ENCODE results near the gene LARGE2. TPM values are rescaled to one million over a fixed set of nuclear protein-coding genes. Genes with fewer than 3 reads are reported as not detected.

The LARGE2 gene
- polyA plus RNA-seq, 1 donor from 2014 or later = not detected

DNA sequence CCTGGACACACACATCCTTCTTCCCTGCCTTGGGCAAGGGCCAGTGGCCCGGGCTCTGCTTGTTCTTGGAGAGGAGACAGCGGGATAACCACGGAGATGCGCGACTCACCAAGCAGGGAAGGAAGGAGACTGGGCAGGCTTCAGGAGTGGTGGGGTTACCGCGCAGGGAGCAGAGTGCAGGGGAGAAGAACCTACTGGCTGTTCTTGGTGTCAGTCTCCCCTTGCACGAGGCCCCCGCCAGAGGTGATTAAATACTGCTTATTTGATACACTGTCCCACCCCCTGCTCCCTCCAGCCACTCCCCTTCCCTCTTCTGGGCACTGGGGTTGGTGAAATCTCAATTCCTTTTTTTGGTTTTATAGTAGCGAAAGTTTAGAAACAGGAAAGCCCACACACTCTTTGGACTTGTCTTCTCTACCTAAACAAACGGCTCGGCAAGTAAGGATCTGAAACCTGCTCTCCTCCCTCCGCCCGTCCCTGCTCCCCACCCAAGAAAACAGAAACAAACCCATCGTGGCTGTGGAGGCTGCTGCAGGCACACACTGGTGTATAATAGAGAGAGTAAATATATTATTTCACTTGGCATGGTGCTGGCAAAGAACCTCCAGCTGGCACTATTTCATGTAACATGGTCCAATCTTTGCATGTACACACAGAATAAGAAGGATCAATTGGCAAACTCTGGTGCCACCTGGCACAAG, 10.8 kb downstream of the LARGE2 start:
- no peak overlapping the region for H3K9ac ChIP-seq (ENCODE audit: low read length)
- no peak overlapping the region for H3K27ac ChIP-seq (ENCODE audit: low read length)
- no peaks in the 10 kb centered on the region for H3K9me3 ChIP-seq (ENCODE audit: low read length)
- no peak overlapping the region for H2AFZ ChIP-seq (ENCODE audit: low read depth, low read length)
- H3K9me2 ChIP-seq (ENCODE audit: insufficient read depth, low read length) = no peaks in the 10 kb centered on the region
- no peaks in the 10 kb centered on the region for H3F3A ChIP-seq (ENCODE audit: insufficient read depth, low read length, poor library complexity, severe bottlenecking)
- TF ChIP-seq TAF1 (IDR thresholded peaks at IDR 0.05; ENCODE audit: low read depth) (no peak), EZH2 (IDR thresholded peaks at IDR 0.05; ENCODE audit: borderline replicate concordance, insufficient read depth, low read length, poor library complexity, severe bottlenecking) (no peak), POLR2AphosphoS5 (IDR thresholded peaks at IDR 0.05) (no peak), EP300 (conservative IDR thresholded peaks at IDR 0.05; ENCODE audit: poor library complexity, severe bottlenecking) (no peak), MXI1 (conservative IDR thresholded peaks at IDR 0.05; ENCODE audit: poor library complexity, severe bottlenecking) (no peak), RAD21 (conservative IDR thresholded peaks at IDR 0.05) (no peak)
- TF ChIP-seq, protein P1, sequence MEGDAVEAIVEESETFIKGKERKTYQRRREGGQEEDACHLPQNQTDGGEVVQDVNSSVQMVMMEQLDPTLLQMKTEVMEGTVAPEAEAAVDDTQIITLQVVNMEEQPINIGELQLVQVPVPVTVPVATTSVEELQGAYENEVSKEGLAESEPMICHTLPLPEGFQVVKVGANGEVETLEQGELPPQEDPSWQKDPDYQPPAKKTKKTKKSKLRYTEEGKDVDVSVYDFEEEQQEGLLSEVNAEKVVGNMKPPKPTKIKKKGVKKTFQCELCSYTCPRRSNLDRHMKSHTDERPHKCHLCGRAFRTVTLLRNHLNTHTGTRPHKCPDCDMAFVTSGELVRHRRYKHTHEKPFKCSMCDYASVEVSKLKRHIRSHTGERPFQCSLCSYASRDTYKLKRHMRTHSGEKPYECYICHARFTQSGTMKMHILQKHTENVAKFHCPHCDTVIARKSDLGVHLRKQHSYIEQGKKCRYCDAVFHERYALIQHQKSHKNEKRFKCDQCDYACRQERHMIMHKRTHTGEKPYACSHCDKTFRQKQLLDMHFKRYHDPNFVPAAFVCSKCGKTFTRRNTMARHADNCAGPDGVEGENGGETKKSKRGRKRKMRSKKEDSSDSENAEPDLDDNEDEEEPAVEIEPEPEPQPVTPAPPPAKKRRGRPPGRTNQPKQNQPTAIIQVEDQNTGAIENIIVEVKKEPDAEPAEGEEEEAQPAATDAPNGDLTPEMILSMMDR (IDR thresholded peaks at IDR 0.05; ENCODE audit: poor library complexity, severe bottlenecking) = no peak
- no peaks in the 10 kb centered on the region for H4K20me1 ChIP-seq (ENCODE audit: insufficient read depth)
- no peak overlapping the region for H3K4me2 ChIP-seq (ENCODE audit: low read length)
- H3K4me3 ChIP-seq (ENCODE audit: low read length) = no peak overlapping the region
- no peaks in the 10 kb centered on the region for H3K79me2 ChIP-seq (replicated peaks; ENCODE audit: insufficient read depth, low read length)
- peaks cover 11% of the 10 kb centered on the region for H3K36me3 ChIP-seq (ENCODE audit: insufficient read depth, low read length)
- H3K27me3 ChIP-seq (ENCODE audit: insufficient read depth, low read depth, low read length) = no peaks in the 10 kb centered on the region

DNA sequence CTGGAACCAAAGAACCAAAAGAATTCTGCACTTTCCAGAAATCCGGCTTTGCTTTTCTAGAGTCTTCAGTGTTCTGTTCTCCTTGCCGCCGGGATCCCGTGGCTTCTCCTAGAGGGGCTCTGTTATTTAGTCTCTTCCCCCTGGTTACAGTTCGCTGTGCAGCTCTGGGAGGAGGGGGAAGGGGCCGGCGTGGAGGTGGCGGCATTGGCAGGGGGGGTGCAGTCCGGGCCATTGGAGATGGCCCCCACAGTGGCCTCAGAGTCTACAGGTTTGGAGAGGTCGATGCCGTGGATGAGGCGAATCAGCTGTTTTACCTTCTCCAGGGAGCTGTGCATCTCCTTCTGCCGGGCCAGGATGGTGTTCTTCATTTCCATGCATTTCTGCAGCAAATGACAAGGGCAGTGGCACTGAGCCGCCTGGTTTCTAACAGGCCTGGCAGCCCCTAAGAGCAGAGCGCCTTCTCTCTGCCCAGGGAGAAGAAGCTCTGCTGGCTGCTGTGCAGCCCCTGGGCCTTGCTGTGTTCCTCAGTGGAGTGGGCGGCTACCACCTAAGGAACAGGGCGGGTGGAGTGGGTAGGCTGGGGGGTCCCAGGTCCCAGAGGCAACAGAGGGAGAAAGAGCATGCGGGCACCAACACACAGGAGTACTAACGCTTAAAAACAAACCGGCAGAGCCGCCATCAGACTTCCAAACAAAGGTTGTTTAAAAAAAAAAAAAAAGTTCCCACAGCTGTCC, 11.6 kb downstream of the LARGE2 start:
- no peak overlapping the region for H3K4me2 ChIP-seq (ENCODE audit: low read length)
- no peaks in the 10 kb centered on the region for H3K9me2 ChIP-seq (ENCODE audit: insufficient read depth, low read length)
- no peak overlapping the region for H3K4me3 ChIP-seq (ENCODE audit: low read length)
- TF ChIP-seq, protein P1 (IDR thresholded peaks at IDR 0.05; ENCODE audit: poor library complexity, severe bottlenecking) = no peak
- TF ChIP-seq MXI1 (conservative IDR thresholded peaks at IDR 0.05; ENCODE audit: poor library complexity, severe bottlenecking) (no peak), SMC3 (conservative IDR thresholded peaks at IDR 0.05; ENCODE audit: poor library complexity) (no peak), EZH2 (IDR thresholded peaks at IDR 0.05; ENCODE audit: borderline replicate concordance, insufficient read depth, low read length, poor library complexity, severe bottlenecking) (no peak), EP300 (conservative IDR thresholded peaks at IDR 0.05; ENCODE audit: poor library complexity, severe bottlenecking) (no peak), TAF1 (IDR thresholded peaks at IDR 0.05; ENCODE audit: low read depth) (no peak), POLR2AphosphoS5 (IDR thresholded peaks at IDR 0.05) (no peak), RAD21 (conservative IDR thresholded peaks at IDR 0.05) (no peak)
- TF ChIP-seq, protein P2, sequence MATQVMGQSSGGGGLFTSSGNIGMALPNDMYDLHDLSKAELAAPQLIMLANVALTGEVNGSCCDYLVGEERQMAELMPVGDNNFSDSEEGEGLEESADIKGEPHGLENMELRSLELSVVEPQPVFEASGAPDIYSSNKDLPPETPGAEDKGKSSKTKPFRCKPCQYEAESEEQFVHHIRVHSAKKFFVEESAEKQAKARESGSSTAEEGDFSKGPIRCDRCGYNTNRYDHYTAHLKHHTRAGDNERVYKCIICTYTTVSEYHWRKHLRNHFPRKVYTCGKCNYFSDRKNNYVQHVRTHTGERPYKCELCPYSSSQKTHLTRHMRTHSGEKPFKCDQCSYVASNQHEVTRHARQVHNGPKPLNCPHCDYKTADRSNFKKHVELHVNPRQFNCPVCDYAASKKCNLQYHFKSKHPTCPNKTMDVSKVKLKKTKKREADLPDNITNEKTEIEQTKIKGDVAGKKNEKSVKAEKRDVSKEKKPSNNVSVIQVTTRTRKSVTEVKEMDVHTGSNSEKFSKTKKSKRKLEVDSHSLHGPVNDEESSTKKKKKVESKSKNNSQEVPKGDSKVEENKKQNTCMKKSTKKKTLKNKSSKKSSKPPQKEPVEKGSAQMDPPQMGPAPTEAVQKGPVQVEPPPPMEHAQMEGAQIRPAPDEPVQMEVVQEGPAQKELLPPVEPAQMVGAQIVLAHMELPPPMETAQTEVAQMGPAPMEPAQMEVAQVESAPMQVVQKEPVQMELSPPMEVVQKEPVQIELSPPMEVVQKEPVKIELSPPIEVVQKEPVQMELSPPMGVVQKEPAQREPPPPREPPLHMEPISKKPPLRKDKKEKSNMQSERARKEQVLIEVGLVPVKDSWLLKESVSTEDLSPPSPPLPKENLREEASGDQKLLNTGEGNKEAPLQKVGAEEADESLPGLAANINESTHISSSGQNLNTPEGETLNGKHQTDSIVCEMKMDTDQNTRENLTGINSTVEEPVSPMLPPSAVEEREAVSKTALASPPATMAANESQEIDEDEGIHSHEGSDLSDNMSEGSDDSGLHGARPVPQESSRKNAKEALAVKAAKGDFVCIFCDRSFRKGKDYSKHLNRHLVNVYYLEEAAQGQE (IDR thresholded peaks at IDR 0.05; ENCODE audit: borderline replicate concordance) = no peak
- H3K9me3 ChIP-seq (ENCODE audit: low read length) = no peaks in the 10 kb centered on the region
- no peaks in the 10 kb centered on the region for H3K79me2 ChIP-seq (replicated peaks; ENCODE audit: insufficient read depth, low read length)
- no peaks in the 10 kb centered on the region for H4K20me1 ChIP-seq (ENCODE audit: insufficient read depth)
- H3K9ac ChIP-seq (ENCODE audit: low read length) = no peak overlapping the region
- H2AFZ ChIP-seq (ENCODE audit: low read depth, low read length) = no peak overlapping the region
- no peaks in the 10 kb centered on the region for H3K27me3 ChIP-seq (ENCODE audit: insufficient read depth, low read depth, low read length)
- H3K27ac ChIP-seq (ENCODE audit: low read length) = no peak overlapping the region
- peaks cover 11% of the 10 kb centered on the region for H3K36me3 ChIP-seq (ENCODE audit: insufficient read depth, low read length)
- H3F3A ChIP-seq (ENCODE audit: insufficient read depth, low read length, poor library complexity, severe bottlenecking) = no peaks in the 10 kb centered on the region

All from neural cell (in vitro differentiated cells).